C4-2B (cell line): Measurements from ENCODE around the gene PIP4P1.

Experiments
- CTCF ChIP-seq: fragments of 450-650 bp; conservative IDR thresholded peaks from 2 replicates; pipeline ENCODE4 v1.5.1; 2017; ENCODE audit warnings: mild to moderate bottlenecking
- ZFX ChIP-seq: fragments of 450-650 bp; IDR thresholded peaks from 2 replicates; pipeline ENCODE4 v1.6.1; 2017

DNA sequence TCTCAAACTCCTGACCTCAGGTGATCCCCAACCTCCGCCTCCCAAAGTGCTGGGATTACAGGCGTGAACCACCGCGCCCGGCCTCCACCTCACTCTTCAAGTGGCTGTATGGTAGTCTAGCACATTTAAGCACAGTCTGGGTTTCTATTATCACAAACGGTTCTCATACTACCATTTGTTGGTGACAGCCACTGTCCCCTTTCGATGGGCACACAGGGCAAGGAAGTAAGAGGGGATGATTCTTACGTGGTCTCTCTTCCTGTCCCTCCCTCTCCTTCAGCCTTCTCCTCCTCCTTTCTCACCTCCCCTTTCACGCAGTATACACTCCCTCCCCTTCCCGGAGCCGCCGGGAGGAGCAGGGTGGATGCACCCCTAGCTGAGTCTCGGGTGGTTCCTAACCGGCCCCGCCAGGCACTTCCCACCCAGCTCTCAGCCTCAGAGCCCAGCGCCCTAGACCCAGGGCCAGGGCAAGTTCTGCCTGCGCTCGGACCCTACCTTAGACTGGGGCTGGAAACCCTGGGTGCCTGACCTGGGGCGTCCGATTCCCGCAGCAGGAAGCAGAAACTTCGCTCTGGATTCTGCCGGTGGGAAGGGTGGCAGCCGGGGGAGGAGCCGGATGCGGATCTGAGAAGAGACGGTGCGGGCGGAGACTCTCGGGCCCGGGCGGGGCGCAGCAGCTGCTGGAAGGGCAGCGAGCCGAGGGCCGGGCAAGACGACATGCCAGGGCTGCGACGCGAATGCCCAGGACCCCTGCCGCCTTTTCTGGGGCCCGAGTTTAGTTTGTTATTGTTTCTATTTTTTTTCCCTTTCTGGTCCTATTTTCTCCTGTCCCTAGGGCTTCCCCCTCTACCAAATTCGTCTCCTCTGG, 48.1 kb downstream of the PIP4P1 start, which contains the start of gene TEP1:
- TF ChIP-seq CTCF = no peak
- TF ChIP-seq ZFX = no peak
